ENCODE data around the gene GPRASP1.
"Not testable (repeated sequence)": the region's sequence is repeated elsewhere in the genome, so short reads cannot be mapped to it uniquely, and the experiment has no call there.

Gene GPRASP1

DNA sequence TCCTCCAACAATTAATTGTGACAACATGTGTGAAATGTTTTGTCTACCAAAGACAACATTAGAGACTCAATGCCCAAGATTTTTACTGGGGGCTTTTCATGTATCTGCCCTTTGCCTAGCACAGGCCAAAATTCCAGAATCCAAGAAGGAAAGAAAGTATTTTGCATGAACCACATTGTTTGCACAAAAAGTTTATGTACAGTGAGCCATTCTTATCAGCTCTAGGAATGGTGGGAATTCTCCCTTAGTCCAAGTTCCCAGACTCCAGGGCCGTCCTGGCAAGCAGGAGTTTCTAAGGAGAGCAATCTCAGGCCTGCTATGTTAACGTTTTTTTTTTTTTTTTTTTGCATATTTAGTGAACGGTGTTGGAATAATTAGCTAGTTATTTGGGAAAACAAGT, 21.6 kb downstream of the GPRASP1 start:
- TF ChIP-seq, protein P1, sequence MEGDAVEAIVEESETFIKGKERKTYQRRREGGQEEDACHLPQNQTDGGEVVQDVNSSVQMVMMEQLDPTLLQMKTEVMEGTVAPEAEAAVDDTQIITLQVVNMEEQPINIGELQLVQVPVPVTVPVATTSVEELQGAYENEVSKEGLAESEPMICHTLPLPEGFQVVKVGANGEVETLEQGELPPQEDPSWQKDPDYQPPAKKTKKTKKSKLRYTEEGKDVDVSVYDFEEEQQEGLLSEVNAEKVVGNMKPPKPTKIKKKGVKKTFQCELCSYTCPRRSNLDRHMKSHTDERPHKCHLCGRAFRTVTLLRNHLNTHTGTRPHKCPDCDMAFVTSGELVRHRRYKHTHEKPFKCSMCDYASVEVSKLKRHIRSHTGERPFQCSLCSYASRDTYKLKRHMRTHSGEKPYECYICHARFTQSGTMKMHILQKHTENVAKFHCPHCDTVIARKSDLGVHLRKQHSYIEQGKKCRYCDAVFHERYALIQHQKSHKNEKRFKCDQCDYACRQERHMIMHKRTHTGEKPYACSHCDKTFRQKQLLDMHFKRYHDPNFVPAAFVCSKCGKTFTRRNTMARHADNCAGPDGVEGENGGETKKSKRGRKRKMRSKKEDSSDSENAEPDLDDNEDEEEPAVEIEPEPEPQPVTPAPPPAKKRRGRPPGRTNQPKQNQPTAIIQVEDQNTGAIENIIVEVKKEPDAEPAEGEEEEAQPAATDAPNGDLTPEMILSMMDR (IDR thresholded peaks at IDR 0.05): no peak
- H3K4me3 ChIP-seq: no peak overlapping the region
- no peak for DNase-seq (ENCODE audit: low spot score)
- peak overlapping the region in 1 of 2 donors; percentile 53 for H3K27ac ChIP-seq

DNA sequence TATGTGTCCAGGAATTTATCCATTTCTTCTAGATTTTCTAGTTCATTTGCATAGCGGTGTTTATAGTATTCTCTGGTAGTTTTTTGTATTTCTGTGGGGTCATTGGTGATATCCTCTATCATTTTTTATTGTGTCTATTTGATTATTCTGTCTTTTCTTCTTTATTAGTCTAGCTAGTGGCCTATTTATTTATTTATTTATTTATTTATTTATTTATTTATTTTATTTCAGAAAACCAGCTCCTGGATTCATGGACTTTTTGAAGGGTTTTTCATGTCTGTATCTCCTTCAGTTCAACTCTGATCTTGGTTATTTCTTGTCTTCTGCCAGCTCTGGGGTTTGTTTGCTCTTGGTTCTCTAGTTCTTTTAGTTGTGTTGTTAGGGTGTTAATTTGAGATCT, 26.2 kb downstream of the GPRASP1 start:
- not testable (repeated sequence) for H3K4me3 ChIP-seq; H3K27ac ChIP-seq; DNase-seq (ENCODE audit: low spot score)

DNA sequence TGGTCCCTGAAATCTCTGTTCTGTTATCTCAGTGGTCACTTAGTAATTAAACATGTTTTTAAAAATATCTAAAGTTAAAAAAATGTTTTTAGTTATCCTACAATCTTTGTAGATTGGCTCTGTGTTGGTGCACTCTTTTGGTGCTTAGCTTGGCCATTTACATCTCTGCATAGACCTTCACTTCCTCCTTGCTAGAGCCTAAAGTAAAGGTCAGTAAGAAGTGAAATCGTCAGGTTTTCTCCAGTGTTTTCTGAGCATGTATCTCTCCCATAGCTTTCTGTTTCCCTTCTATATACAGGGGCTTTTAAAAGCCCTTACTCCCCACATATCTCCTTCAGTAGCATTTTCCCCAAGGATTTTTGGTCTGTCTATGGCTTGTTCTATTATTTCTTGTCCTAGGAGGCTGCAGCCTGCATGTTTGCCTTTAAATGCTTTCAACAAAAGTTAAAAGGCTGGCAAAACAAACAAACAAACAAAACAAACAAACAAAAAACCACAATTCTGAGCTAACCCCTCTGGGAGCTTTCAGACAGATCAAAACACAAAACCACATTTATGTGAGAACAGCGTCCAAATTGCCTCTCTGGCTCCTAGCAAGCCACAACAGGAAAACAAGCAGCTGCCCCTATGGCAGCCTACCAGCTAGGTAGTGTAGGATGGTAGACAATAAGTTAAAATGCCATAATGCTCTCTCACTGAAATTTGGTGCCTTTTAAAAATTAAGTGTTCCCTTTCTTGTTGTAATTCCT, 33.7 kb downstream of the GPRASP1 start:
- no peak overlapping the region for H3K4me3 ChIP-seq
- TF ChIP-seq, protein P1 (IDR thresholded peaks at IDR 0.05): no peak
- H3K27ac ChIP-seq: no peak overlapping the region
- DNase-seq (ENCODE audit: low spot score): no peak

GRCh38 chrX:102694749-102695148, 43.5 kb downstream of the GPRASP1 start:
- Histone ChIP-seq H3K4me3 (no peak overlapping the region), H3K27ac (no peak overlapping the region)
- DNase-seq (ENCODE audit: low spot score): no peak
- TF ChIP-seq, protein P1 (IDR thresholded peaks at IDR 0.05): no peak

DNA sequence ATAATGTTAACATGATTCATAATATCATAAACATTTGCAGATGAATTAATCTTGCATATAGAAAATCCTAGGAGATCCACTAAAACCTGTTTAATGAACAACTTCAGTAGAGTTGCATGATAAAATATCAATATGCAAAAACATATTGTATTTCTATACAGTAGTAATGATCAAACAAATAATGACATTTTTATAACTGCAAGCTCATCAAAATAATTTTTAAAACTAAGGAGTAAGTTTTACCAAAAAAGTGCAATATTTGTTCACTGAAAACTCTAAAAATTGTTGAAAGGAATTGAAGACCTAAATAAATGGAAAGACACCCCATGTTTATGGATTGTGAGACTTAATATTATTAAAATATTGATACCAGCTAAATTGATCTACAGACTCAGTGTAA, 45.0 kb downstream of the GPRASP1 start:
- DNase-seq (ENCODE audit: low spot score): no peak
- H3K27ac ChIP-seq: no peak overlapping the region
- H3K4me3 ChIP-seq: no peak overlapping the region
- TF ChIP-seq, protein P1 (IDR thresholded peaks at IDR 0.05): no peak

- Histone ChIP-seq H3K4me3 (no peak overlapping the region), H3K27ac (no peak overlapping the region)
- TF ChIP-seq, protein P1 (IDR thresholded peaks at IDR 0.05): no peak
- no peak for DNase-seq (ENCODE audit: low spot score)
These were observed 46.2 kb downstream of the GPRASP1 start for GRCh38 chrX:102697494-102697893.
